ENCODE measurements around the gene KCNT1. TPM values are rescaled to one million over a fixed set of nuclear protein-coding genes. Genes with fewer than 3 reads are reported as not detected.

Gene KCNT1
- total RNA-seq, 2 experiments from 2014 or later = not detected

- POLR2A ChIA-PET = no interaction called here
- intact Hi-C loops (cut with micrococcal nuclease) = no loop called here
- DNase-seq (no peak), ATAC-seq (no peak)
- no peak for TF ChIP-seq CTCF (IDR thresholded peaks at IDR 0.05)
- Mint-ChIP-seq H3K27ac (no peak overlapping the region), H3K36me3 (ENCODE audit: low read depth) (no peaks in the 10 kb centered on the region), H3K27me3 (no peaks in the 10 kb centered on the region), H3K9me3 (no peaks in the 10 kb centered on the region), H3K4me3 (no peak overlapping the region), H3K4me1 (ENCODE audit: low read depth) (no peaks in the 10 kb centered on the region)
- CTCF ChIA-PET = no interaction called here
These were observed 56.1 kb downstream of the KCNT1 start for GRCh38 chr9:135758056-135758455.

DNA sequence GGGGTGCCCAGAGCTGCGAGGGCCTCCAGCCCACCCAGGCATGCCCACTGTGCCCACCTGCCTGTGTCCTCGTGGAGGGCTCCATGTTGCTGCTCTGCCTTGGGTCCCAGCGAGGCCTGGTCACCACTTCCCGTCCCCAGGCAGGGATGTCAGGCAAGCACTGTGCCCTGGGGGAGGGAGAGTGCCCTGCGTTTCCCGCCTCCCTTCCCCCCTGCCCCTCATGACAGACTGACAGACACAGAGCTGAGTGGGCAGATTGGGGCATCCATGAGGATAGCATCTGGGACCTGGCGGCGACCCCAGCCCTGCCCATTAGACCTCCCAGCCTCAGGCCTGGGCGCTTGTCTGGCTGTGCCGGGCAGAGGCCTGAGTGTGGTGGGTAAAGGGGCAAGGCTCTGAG is 56.9 kb downstream of the KCNT1 start:
- Mint-ChIP-seq H3K9me3 (no peaks in the 10 kb centered on the region), H3K27ac (no peak overlapping the region), H3K36me3 (ENCODE audit: low read depth) (no peaks in the 10 kb centered on the region), H3K4me1 (ENCODE audit: low read depth) (no peaks in the 10 kb centered on the region), H3K4me3 (no peak overlapping the region), H3K27me3 (no peaks in the 10 kb centered on the region)
- ChIA-PET POLR2A (no interaction called here), CTCF (no interaction called here)
- intact Hi-C loops (cut with micrococcal nuclease) = no loop called here
- ATAC-seq (no peak), DNase-seq (no peak)
- no peak for TF ChIP-seq CTCF (IDR thresholded peaks at IDR 0.05)

DNA sequence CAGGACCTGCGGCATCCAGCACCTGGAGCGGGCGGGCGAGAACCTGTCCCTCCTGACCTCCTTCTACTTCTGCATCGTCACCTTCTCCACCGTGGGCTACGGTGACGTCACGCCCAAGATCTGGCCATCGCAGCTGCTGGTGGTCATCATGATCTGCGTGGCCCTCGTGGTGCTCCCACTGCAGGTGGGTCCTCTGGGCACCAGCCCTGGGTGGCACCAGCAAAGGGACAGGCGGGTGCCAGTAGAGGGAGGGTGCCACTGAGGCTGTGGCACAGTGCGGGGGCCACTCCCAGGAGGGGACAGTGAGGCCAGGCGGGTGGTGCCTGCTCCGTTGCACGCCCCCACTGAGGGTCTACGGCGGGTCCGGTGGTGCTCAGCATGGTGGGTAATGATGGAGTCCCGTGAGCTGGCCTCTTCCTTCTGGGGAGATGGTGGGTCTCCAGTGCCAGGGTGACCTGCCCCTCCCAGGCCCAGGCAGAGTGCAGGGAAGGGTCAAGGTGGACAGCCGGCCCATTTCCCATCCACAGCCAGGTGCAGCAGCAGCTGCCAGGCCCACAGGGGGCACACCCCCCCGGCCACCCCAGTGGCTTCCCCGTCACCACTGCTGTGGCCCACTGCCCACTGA is 57.8 kb downstream of the KCNT1 start:
- H3K4me1 Mint-ChIP-seq (ENCODE audit: low read depth) = no peaks in the 10 kb centered on the region
- DNase-seq (no peak), ATAC-seq (no peak)
- no peaks in the 10 kb centered on the region for H3K9me3 Mint-ChIP-seq
- H3K27ac Mint-ChIP-seq = no peak overlapping the region
- TF ChIP-seq CTCF (IDR thresholded peaks at IDR 0.05) = no peak
- ChIA-PET CTCF (no interaction called here), POLR2A (no interaction called here)
- no peaks in the 10 kb centered on the region for H3K36me3 Mint-ChIP-seq (ENCODE audit: low read depth)
- intact Hi-C loops (cut with micrococcal nuclease) = no loop called here
- H3K27me3 Mint-ChIP-seq = no peaks in the 10 kb centered on the region
- no peak overlapping the region for H3K4me3 Mint-ChIP-seq

- ATAC-seq (no peak), DNase-seq (no peak)
- Mint-ChIP-seq H3K27ac (no peak overlapping the region), H3K9me3 (no peaks in the 10 kb centered on the region), H3K4me1 (ENCODE audit: low read depth) (no peaks in the 10 kb centered on the region), H3K27me3 (no peaks in the 10 kb centered on the region), H3K36me3 (ENCODE audit: low read depth) (no peaks in the 10 kb centered on the region), H3K4me3 (no peak overlapping the region)
- ChIA-PET CTCF (no interaction called here), POLR2A (no interaction called here)
- no peak for TF ChIP-seq CTCF (IDR thresholded peaks at IDR 0.05)
- intact Hi-C loops (cut with micrococcal nuclease) = no loop called here
These were observed 58.5 kb downstream of the KCNT1 start for GRCh38 chr9:135760465-135760864.

GRCh38 chr9:135761150-135761844 is 59.3 kb downstream of the KCNT1 start:
- no peak for TF ChIP-seq CTCF (IDR thresholded peaks at IDR 0.05)
- intact Hi-C loops (cut with micrococcal nuclease) = no loop called here
- Mint-ChIP-seq H3K27me3 (no peaks in the 10 kb centered on the region), H3K4me3 (no peak overlapping the region), H3K9me3 (peaks cover 5% of the 10 kb centered on the region), H3K27ac (no peak overlapping the region), H3K4me1 (ENCODE audit: low read depth) (no peaks in the 10 kb centered on the region), H3K36me3 (ENCODE audit: low read depth) (no peaks in the 10 kb centered on the region)
- ChIA-PET CTCF (no interaction called here), POLR2A (no interaction called here)
- DNase-seq (no peak), ATAC-seq (no peak)
